ENCODE measurements around the gene NTRK1. TPM values are rescaled to one million over a fixed set of nuclear protein-coding genes. Genes with fewer than 3 reads are reported as not detected.

Gene NTRK1
- total RNA-seq, 1 experiment from 2014 or later = 0.89 TPM

- intact Hi-C loops (cut with micrococcal nuclease) = no loop called here
- ChIA-PET RAD21 (ENCODE audit: low non-redundant PET in 1 of 2, low total read pairs in 2 of 2, uncharacterized antibody in 2 of 2, unreplicated experiment in 2 of 2) (no interaction called here), POLR2A (no interaction called here), CTCF (interaction anchor here (0.7 to 2.0 kb wide), 3 partner anchors 40 to 198 kb away, joined by 3 to 9 read pairs (median 3); no protein-coding TSS in a partner anchor)
- ATAC-seq (no peak), DNase-seq (ENCODE audit: low read depth, low spot score) (no peak)
- no peak overlapping the region for H3K4me3 ChIP-seq (replicated peaks in 1 of 2; ENCODE audit: low read depth in 1 of 2, low read length in 2 of 2)
- H3K79me2 ChIP-seq (ENCODE audit: insufficient read depth, low read length) = no peaks in the 10 kb centered on the region
- H3K27me3 ChIP-seq (ENCODE audit: insufficient read depth, low read length) = no peaks in the 10 kb centered on the region
- no peak overlapping the region; the same call in 1 of the 2 replicates for H3K9ac ChIP-seq (ENCODE audit: low read length)
- no peak for TF ChIP-seq EZH2 (IDR thresholded peaks at IDR 0.05)
- no peak for TF ChIP-seq SIN3A (IDR thresholded peaks at IDR 0.05; ENCODE audit: low read depth)
- no peak for TF ChIP-seq SP1 (IDR thresholded peaks at IDR 0.05; ENCODE audit: low read depth)
- no peak for TF ChIP-seq RAD21 (IDR thresholded peaks at IDR 0.05; ENCODE audit: low read depth)
- TF ChIP-seq CEBPB (IDR thresholded peaks at IDR 0.05; ENCODE audit: low read depth) = no peak
- TF ChIP-seq ZBTB33 (IDR thresholded peaks at IDR 0.05; ENCODE audit: extremely low read depth, insufficient replicate concordance, low read length) = no peak
- no peak for TF ChIP-seq JUND (IDR thresholded peaks at IDR 0.05)
- no peak for TF ChIP-seq YY1 (IDR thresholded peaks at IDR 0.05; ENCODE audit: extremely low read depth, insufficient replicate concordance, low read depth, low read length)
- no peak for TF ChIP-seq ZFX (IDR thresholded peaks at IDR 0.05)
- no peak for TF ChIP-seq ZNF274 (IDR thresholded peaks at IDR 0.05; ENCODE audit: low read depth, low read length)
- TF ChIP-seq CBX3 (IDR thresholded peaks at IDR 0.05; ENCODE audit: low read depth) = no peak
- no peak for TF ChIP-seq EZH2phosphoT487 (IDR thresholded peaks at IDR 0.05; ENCODE audit: borderline replicate concordance)
- TF ChIP-seq POLR2A (IDR thresholded peaks at IDR 0.05; ENCODE audit: borderline replicate concordance, extremely low read depth, insufficient read depth, insufficient read length) = no peak
- TF ChIP-seq ATF3 (IDR thresholded peaks at IDR 0.05) = no peak
- no peak overlapping the region for H2AFZ ChIP-seq (ENCODE audit: low read depth, low read length, poor library complexity, severe bottlenecking)
- no peaks in the 10 kb centered on the region for H3K36me3 ChIP-seq (ENCODE audit: control insufficient read depth in 1 of 2, insufficient read depth in 2 of 2, low read length in 2 of 2)
- no peaks in the 10 kb centered on the region for H4K20me1 ChIP-seq (ENCODE audit: insufficient read depth)
- H3K27ac ChIP-seq (ENCODE audit: low read depth, low read length) = no peak overlapping the region
- peaks cover 0 to 23% of the 10 kb centered on the region in 2 experiments; a peak in 2 of 4 replicates for H3K4me1 ChIP-seq (ENCODE audit: control insufficient read depth in 1 of 2, insufficient read depth in 2 of 2, low read length in 2 of 2)
- no peaks in the 10 kb centered on the region for H3K9me2 ChIP-seq (ENCODE audit: insufficient read depth)
- no TSS peak for BruUV-seq (replicated peaks)
- no peaks in the 10 kb centered on the region for H3K9me3 ChIP-seq (ENCODE audit: control insufficient read depth in 1 of 2, insufficient read depth in 1 of 2, low read depth in 1 of 2, low read length in 2 of 2)
- no peak overlapping the region for H3K4me2 ChIP-seq (ENCODE audit: low read length)
Measured at GRCh38 chr1:156887734-156888133, 27.1 kb downstream of the NTRK1 start.

Measured in HCT116 (cell line).